Right lobe of liver (tissue), 6 donors: ENCODE data around the gene CACFD1. TPM values are rescaled to one million over a fixed set of nuclear protein-coding genes. Genes with fewer than 3 reads are reported as not detected.

Experiments
- ATAC-seq, 4 donors: fragments of 200-7000 bp; cut with Tn5 transposase; one replicate each; pipeline ENCODE4 v1.9.1; 2020; ENCODE audit warnings: mild to moderate bottlenecking in 4 of 4, moderate library complexity in 4 of 4
- DNase-seq, 3 donors: peaks; one replicate each; pipeline ENCODE4 v3.0.0-alpha.2; 2020
- H3K27ac ChIP-seq, 3 donors: fragments of 200-600 bp; one replicate each; pipeline ENCODE4 v1.8.0; 2022
- H3K27me3 ChIP-seq, 2 donors: fragments of 200-600 bp; one replicate each; pipeline ENCODE4 v1.8.0; 2022
- H3K36me3 ChIP-seq, 4 donors: fragments of 200-600 bp; sonication (generic) in 1 of 4; one replicate each; pipeline versions ENCODE4 v1.5.1 to v1.8.0; 2017 to 2022; ENCODE audit warnings: control low read depth in 1 of 4
- H3K4me1 ChIP-seq, 4 donors: fragments of 200-600 bp; sonication (generic) in 1 of 4; one replicate each; pipeline versions ENCODE4 v1.5.1 to v1.8.0; 2017 to 2022; ENCODE audit warnings: control low read depth in 1 of 4
- H3K4me3 ChIP-seq, 3 donors: fragments of 200-600 bp; one replicate each; pipeline ENCODE4 v1.8.0; 2022
- H3K9me3 ChIP-seq, 4 donors: fragments of 200-600 bp; sonication (generic) in 1 of 4; one replicate each; pipeline versions ENCODE4 v1.5.1 to v1.8.0; 2017 to 2022; ENCODE audit warnings: control low read depth in 1 of 4
- POLR2A ChIP-seq: fragments of 450-650 bp; IDR thresholded peaks from one replicate; pipeline ENCODE4 v1.6.1; 2017; ENCODE audit warnings: antibody characterized with exemption, mild to moderate bottlenecking
- WGBS: methylation state at CpG from one replicate; pipeline ENCODE4 v1.1.6; 2018; ENCODE audit warnings: low coverage, low lambda C conversion rate; ENCODE audit not compliant: insufficient coverage; ENCODE audit errors: missing lambda C conversion rate; 5-methylcytosine and 5-hydroxymethylcytosine counted together
- intact Hi-C, 2 donors: fragments of 100-400 bp; cut with DNase I; formaldehyde crosslinking; loops; one replicate each; pipeline versions ENCODE4 v1.11.2 to v1.14.1; 2022
- long read RNA-seq: library from polyadenylated mRNA; unstranded; transcript quantifications from one replicate; pipeline ENCODE4 v2.0.0, GENCODE V29; 2019
- total RNA-seq, 6 experiments: library from RNA; depleted of rRNA in 2 of 6; stranded (reverse); fragments of >200 nt in 2 of 6; fragmentation: NEBNext Ultra II Directional in 3 of 6; extraction: Animal tissue kit (Norgen Biotek cat#: 25700) in 3 of 6; gene quantifications; one replicate each; pipeline versions ENCODE4 v1.1.0 to v1.2.4, GENCODE V29; 2016 to 2023
- TF ChIP-seq, protein P1 (sequence below), 4 donors: fragments of 200-600 bp in 3 of 4; fragments of 450-650 bp in 1 of 4; IDR thresholded peaks; one replicate each; pipeline versions ENCODE4 v1.5.1 to v1.8.0; 2016 to 2022; ENCODE audit warnings: antibody characterized with exemption in 4 of 4, mild to moderate bottlenecking in 2 of 4
- donor health status: DM: no; HTN: yes; CAD: no.
- donor health status: DM: no; HTN: no; CAD: no.
- donor health status: DM: no; HTN: no; CAD: no.
- donor health status: DM: no; HTN: yes; CAD: no.
- donor health status: DM: no; HTN: yes; CAD: no.

Gene CACFD1
- total RNA-seq, result 10 to 100 TPM; 23.5 to 39.8 (median 32.9) TPM
- long read RNA-seq, transcript CACFD1-202 (5 exons, 2,794 nt), result major isoform, 6 of 9 reads
- long read RNA-seq, partial matches to known transcripts, result 0 of 9 reads
- long read RNA-seq, other reads (novel, unspliced or antisense), result 2 of 9 reads

- WGBS, result 0% methylated on average over 6 of the region's 86 CpGs
- H3K4me3 ChIP-seq, result peak within 1 kb of the TSS; percentile 43 to 79 (median 72)
- H3K4me1 ChIP-seq, result peaks cover 0 to 22% (median 6%) of the 10 kb centered on the region in 4 donors
- no peaks in the 10 kb centered on the region for H3K9me3 ChIP-seq
- intact Hi-C loops, result no loop called here
- ATAC-seq, result peak; percentile 87 to 92 (median 88)
- no peaks in the 10 kb centered on the region for H3K27me3 ChIP-seq
- H3K36me3 ChIP-seq, result no peaks in the 10 kb centered on the region
- TF ChIP-seq, protein P1, sequence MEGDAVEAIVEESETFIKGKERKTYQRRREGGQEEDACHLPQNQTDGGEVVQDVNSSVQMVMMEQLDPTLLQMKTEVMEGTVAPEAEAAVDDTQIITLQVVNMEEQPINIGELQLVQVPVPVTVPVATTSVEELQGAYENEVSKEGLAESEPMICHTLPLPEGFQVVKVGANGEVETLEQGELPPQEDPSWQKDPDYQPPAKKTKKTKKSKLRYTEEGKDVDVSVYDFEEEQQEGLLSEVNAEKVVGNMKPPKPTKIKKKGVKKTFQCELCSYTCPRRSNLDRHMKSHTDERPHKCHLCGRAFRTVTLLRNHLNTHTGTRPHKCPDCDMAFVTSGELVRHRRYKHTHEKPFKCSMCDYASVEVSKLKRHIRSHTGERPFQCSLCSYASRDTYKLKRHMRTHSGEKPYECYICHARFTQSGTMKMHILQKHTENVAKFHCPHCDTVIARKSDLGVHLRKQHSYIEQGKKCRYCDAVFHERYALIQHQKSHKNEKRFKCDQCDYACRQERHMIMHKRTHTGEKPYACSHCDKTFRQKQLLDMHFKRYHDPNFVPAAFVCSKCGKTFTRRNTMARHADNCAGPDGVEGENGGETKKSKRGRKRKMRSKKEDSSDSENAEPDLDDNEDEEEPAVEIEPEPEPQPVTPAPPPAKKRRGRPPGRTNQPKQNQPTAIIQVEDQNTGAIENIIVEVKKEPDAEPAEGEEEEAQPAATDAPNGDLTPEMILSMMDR (IDR thresholded peaks at IDR 0.05), result peak in 1 of 4 donors; percentile 2
- peak; percentile 87 for TF ChIP-seq POLR2A
- DNase-seq, result peak; percentile 99
- peak within 1 kb of the TSS; percentile 79 to 99 (median 98) for H3K27ac ChIP-seq
Observed at GRCh38 chr9:133459476-133460404, at the start of gene CACFD1. CACFD1 (plus strand) TSS chr9:133459978; CDS start chr9:133460067, 89 bp downstream.

DNA sequence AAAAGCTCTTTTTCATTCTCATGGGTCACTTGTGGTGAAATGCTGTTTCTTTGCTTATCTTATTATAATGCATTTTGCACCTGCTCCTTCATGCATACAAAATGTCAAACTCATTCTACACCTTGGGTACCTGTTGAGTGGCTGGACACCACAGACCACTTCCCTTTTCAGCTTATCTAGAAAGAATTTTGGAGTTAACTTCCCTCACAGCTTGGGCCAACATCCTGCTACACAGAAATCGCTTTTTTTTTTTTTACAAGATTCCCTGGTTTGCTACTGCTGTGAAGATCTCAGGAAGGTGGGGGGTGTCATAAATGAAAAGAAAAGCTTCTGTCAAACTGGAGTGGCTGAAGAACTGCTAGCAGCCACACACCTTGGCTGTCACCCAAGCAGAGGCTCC, 44.6 kb upstream of the CACFD1 start:
- WGBS, result 77% methylated on average over 1 of the region's 1 CpG
- H3K27ac ChIP-seq, result no peak overlapping the region
- no peaks in the 10 kb centered on the region for H3K27me3 ChIP-seq
- no peaks in the 10 kb centered on the region for H3K9me3 ChIP-seq
- H3K36me3 ChIP-seq, result peaks cover 0 to 45% (median 12%) of the 10 kb centered on the region in 4 donors
- TF ChIP-seq, protein P1 (IDR thresholded peaks at IDR 0.05), result no peak
- TF ChIP-seq POLR2A, result no peak
- peaks cover 0 to 22% (median 7%) of the 10 kb centered on the region in 4 donors for H3K4me1 ChIP-seq
- intact Hi-C loops, result no loop called here
- no peak for ATAC-seq
- DNase-seq, result no peak
- no peak overlapping the region for H3K4me3 ChIP-seq

GRCh38 chr9:133417541-133418461, 42.0 kb upstream of the CACFD1 start, which contains the start of gene REXO4:
REXO4 (minus strand) TSS chr9:133418010; CDS start chr9:133417844, 166 bp downstream.
- Histone ChIP-seq H3K27ac (peak within 1 kb of the TSS; percentile 49 to 63 (median 61)), H3K36me3 (peaks cover 0 to 20% (median 3%) of the 10 kb centered on the region in 4 donors), H3K9me3 (no peaks in the 10 kb centered on the region), H3K4me1 (peaks cover 0 to 22% (median 7%) of the 10 kb centered on the region in 4 donors), H3K4me3 (peak within 1 kb of the TSS; percentile 89 to 97 (median 94)), H3K27me3 (no peaks in the 10 kb centered on the region)
- TF ChIP-seq, protein P1 (IDR thresholded peaks at IDR 0.05), result no peak
- peak; percentile 51 for TF ChIP-seq POLR2A
- intact Hi-C loops, result no loop called here
- ATAC-seq, result peak; percentile 91 to 96 (median 94)
- under 1% methylated on average over 43 of the region's 75 CpGs for WGBS
- DNase-seq, result peak; percentile 76 to 88 (median 88)

DNA sequence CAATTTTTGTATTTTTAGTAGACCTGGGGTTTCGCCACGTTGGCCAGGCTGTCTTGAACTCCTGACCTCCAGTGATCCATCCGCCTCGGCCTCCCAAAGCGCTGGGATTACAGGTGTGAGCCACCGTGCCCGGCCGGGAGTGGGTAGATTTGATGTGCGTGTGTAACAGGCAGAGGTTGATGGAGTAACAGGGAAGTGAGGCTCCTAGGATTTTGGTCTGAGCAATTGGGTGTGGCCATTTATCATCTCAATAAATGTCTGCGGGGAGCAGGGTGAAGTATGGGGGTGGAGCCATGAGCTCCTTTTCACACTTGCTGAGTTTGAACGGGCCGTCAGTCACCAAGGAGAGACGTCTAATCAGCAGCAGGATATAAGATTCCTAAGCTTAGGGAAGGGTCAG, 40.8 kb upstream of the CACFD1 start:
- Histone ChIP-seq H3K4me1 (peaks cover 0 to 22% (median 7%) of the 10 kb centered on the region in 4 donors), H3K27ac (no peak overlapping the region), H3K4me3 (no peak overlapping the region), H3K27me3 (no peaks in the 10 kb centered on the region), H3K36me3 (peaks cover 0 to 10% (median 3%) of the 10 kb centered on the region in 4 donors), H3K9me3 (no peaks in the 10 kb centered on the region)
- no peak for DNase-seq
- no peak for ATAC-seq
- WGBS, result 70% methylated on average over 13 of the region's 13 CpGs
- intact Hi-C loops, result no loop called here
- TF ChIP-seq, protein P1 (IDR thresholded peaks at IDR 0.05), result no peak
- TF ChIP-seq POLR2A, result no peak
